Hematopoietic multipotent progenitor cell treated with erythropoietin and hydrocortisone succinate and interleukin-3 and kit ligand, for 17 days (in vitro differentiated cells): ENCODE measurements around the gene MX2.
"Not testable (repeated sequence)": the region's sequence is repeated elsewhere in the genome, so short reads cannot be mapped to it uniquely, and the experiment has no call there.

ENCODE experiments used
- DNase-seq: peaks from one replicate; pipeline ENCODE4 v3.0.0-alpha.2; 2015; ENCODE audit warnings: low spot score

MX2 gene, protein sequence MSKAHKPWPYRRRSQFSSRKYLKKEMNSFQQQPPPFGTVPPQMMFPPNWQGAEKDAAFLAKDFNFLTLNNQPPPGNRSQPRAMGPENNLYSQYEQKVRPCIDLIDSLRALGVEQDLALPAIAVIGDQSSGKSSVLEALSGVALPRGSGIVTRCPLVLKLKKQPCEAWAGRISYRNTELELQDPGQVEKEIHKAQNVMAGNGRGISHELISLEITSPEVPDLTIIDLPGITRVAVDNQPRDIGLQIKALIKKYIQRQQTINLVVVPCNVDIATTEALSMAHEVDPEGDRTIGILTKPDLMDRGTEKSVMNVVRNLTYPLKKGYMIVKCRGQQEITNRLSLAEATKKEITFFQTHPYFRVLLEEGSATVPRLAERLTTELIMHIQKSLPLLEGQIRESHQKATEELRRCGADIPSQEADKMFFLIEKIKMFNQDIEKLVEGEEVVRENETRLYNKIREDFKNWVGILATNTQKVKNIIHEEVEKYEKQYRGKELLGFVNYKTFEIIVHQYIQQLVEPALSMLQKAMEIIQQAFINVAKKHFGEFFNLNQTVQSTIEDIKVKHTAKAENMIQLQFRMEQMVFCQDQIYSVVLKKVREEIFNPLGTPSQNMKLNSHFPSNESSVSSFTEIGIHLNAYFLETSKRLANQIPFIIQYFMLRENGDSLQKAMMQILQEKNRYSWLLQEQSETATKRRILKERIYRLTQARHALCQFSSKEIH

DNA sequence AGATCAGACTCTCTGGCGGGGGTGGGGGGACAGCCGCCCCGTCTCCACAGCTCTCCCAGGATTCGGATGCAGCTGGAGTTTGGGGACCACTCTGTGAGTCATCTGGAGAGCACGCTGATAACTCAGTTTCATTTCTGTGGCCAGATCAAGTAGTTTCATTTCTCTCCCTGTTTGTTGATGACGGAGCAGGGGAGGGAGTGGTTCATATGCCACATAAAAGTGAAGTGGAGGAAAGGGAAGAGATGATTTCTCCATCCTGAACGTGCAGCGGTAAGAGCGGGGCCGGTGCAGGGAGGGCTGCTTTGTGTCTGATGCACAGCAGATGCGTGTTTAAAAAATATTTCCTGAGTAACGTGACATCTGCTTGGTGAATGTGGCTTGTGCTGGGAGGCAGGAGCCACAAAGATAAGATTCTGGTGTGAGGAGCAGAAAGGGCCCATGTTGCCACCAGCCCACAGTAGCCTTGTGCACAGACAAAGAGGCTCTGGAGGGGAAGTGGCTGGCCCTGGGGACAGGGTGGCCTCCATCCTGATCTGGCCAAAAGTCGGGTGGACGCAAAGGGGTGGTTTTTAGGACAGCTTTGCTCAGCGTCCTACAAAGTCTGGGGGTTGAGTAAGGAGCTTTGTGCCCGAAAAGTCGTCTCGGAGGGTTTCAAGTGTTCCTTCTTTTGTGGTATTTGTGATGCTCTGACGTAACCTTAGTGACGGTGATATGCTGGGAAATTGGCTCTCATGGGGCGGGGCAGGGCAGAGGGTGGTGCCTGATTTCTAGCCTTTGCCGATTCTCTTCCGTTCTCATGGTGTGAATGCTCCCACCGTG, at the start of gene MX2:
TSS of gene MX2 (plus strand) at position 242 of the 819 bp plus-strand sequence. CDS start 14,880 bp downstream, outside the sequence.
- DNase-seq: no peak

DNA sequence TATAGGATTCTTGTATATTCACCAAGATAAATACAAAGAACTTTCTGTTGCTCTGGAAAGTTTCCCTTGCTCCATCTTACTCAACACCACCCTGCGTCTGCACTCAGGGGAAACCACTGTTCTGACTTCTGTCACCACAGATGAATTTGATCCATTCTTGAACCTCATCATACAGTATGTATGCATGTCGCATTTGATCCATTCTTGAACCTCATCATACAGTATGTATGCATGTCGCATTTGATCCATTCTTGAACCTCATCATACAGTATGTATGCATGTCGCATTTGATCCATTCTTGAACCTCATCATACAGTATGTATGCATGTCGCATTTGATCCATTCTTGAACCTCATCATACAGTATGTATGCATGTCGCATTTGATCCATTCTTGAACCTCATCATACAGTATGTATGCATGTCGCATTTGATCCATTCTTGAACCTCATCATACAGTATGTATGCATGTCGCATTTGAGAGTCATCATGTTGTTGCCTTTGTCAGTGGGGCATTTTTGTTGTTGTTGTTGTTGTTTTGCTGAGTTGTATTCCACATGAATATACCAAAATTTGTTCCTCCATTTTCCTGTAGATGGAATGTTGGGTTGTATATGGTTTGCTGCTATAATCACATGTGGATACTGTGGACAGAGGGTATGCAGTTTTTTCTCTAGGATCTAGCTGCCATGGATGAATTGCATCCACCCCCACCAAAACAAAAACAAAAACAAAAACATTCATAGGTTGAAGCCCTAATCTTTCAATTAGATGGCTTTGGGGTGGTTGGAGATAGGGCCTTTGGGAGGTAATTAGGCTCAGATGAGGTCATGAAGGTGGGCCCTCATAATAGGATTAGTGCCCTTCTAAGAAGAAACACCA, 48.3 kb upstream of the MX2 start:
- not testable (repeated sequence) for DNase-seq

- no peak for DNase-seq
These were observed 46.1 kb upstream of the MX2 start for GRCh38 chr21:41315726-41316125.

DNA sequence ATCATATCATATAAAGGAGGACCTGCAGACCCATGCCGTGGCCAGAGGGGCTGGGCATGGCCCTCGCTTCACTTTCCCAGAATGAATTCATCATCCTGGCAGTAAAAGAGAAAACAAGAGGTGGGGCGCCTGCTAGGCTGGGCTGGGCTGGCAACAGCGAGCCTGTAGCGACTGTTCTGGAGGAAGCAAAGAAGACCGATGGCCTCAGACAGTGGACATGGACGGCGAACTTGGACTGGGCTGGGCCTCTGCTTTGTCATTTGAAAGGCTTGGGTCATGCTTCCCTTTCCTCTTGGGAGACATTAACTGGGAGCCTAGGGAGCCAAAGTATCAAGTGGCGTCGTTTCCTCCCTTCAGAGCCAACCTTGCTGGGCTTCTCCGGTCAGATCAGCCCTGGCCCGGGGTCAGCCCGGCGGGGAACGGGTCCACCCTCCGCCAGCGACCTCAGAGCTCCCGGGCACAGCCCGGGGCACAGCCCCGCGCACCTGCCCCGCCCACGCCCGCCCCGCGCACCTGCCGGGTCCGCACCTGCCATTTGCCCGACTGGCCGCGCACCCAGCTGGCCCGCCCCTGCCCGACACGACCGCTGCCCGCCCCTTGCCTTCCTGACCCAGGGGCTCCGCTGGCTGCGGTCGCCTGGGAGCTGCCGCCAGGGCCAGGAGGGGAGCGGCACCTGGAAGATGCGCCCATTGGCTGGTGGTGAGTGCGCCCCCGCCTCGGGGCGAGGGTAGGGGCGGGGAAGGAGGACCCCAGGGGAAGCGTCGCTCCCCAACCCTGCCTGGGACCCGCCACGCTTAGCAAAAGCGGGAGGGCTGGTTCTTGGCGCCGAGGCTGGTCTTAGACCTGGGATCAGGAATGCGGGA, 45.4 kb upstream of the MX2 start, which contains the start of gene FAM3B:
TSS of gene FAM3B (plus strand) at position 602 of the 863 bp plus-strand sequence. CDS start at position 681, 79 bp downstream.
- no peak for DNase-seq

DNA sequence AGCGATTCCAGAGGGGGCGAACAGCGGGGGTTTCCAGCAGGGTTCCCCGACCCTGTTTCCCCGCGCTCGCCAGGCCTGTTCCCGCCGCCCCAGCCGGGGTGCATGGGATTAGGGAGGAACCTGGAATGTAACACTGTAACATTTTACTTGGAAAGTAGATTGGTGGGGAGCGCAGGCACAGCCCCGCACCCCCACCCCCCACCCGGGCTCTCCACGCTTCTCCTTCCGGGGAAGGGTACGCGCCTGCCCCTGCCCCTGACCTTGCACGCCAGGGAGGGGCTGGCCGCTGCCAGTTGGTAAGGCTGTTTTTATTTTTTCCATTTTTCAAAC, 44.8 kb upstream of the MX2 start:
- DNase-seq: no peak

DNA sequence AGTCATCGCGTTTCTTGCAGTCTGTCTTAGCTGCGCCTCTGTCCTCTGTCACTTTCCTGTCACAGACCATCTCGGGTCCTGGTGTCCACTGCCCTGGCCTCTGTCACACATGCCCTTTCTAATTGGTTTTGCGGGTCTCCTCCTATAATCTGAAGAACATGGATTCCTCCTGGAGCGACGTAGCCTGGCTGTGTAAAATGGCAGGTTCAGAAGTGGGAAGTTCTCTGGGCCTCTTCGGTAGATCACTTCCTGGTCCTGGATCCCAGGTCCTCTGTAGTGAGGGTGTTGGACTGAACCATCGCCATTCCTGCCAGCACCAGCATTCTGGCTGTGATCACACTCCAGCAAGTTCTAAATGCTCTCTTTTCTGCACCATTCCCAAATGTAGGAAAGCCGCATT, 44.4 kb upstream of the MX2 start:
- no peak for DNase-seq

GRCh38 chr21:41318218-41318617, 43.6 kb upstream of the MX2 start:
- no peak for DNase-seq

- DNase-seq: no peak
These were observed 42.6 kb upstream of the MX2 start for GRCh38 chr21:41319273-41319672.

GRCh38 chr21:41321211-41321907, 40.5 kb upstream of the MX2 start:
- no peak for DNase-seq

DNA sequence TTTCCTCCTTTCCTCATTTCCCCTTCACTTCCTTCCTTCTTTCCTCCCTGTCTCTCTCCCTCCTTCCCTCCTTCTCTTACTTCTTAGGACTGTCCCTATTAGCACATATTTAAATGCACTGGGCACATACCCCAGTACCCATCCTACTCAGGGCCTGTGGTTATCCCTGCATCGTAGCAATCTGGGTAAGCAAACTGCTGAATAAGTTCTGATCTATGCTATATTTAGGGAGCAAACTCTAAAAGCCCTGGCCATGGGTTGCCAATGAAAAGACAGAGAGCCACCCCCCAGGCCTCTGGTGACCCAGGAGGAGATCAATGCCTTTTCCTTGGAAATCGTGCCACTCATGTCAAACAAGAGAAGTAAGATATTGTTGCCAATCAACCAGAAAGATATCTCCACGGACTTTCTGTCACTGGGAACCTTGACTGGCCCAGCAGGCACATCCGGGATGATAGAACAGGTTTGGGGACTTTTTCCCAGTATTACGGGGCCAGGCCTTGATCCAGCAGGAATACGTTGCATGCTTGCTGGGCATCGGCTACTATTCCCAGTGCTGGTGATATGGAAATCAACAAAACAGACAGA, 39.8 kb upstream of the MX2 start:
- DNase-seq: no peak

- no peak for DNase-seq
These were observed 39.1 kb upstream of the MX2 start for GRCh38 chr21:41322496-41323382.

DNA sequence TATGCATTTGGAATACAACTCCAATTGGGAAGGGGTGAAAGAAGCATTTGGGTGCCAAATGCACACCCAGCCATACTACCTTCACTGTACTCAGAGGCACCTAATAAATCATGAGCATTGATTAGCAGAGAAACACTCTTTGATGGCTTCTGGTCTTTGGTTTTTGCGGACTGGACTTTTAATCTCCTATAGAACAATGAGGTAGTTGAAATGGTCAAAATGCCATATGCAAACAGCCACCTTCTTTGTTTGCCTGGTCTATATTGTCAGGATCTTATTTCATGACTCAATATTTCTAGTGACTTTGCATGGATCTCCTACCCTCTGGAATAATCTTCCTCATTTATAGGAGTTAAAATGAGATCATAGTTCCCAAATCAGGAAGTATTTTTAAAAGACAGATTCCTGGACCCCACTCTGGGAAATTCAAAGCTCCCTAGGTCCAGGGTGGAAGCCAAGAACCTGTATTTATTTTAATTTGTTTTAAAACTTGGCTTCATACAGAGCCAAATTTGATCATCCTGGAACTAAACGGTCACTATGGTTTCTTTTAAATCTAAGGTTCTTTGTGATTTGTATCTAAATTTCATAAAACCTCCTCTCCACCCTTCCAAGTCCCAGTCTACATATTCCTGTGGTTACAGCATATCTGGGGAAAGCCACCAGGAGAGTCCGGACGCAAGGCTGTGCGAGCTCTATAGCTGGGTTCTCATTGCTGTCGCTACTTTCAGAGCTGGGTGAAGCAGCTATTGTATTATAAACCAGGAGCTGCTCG, 36.5 kb upstream of the MX2 start:
- no peak for DNase-seq

DNA sequence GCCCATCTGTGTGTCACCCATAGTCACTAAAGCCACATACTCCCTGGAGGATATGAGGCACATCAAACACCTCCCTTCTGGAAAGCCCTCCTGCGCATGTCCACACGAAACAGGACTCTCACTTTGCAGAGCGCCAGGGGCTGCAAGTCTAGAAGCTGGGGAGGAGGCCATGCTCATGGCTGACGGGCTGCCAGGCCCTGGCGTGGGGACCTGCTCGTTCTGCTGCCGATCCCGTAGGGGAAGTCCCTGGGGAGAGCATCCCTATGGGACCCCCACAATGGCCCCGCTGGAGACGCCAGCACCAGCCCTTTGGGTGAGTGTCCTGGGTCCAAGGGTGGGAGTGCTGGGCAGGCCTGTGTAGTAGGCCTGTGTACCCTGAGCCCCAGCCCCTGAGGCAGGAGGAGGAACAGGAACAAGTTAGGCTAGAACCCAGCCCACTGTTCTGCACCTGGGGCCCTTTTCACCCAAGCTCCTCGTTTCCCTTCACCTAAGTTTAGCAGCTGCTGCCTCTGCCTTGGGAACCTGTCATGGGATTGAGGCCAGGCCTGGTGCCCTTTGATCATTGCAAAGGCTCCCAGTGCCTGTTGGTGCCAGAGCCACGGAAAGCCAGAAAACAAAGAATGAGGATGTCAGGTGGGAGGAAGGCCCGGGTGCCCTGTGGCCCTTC, 35.3 kb upstream of the MX2 start:
- DNase-seq: no peak

GRCh38 chr21:41327753-41328152, 34.1 kb upstream of the MX2 start:
- no peak for DNase-seq

GRCh38 chr21:41328660-41329607, 32.9 kb upstream of the MX2 start:
- DNase-seq: no peak

DNA sequence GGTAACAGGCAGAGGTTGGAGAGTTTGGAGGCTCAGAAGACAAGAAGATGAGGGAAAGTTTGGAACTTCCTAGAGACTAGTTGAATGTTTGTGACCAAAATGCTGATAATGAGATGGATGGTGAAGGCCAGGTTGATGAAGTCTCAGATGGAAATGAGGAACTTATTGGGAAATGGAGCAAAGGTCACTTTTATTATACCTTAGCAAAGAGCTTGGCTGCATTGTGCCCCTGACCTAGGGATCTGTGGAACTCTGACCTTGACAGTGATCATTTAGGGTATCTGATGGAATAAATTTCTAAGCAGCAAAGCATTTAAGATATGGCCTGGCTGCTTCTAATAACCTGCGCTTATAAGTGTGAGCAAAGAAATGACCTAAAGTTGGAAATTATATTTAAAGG, 28.1 kb upstream of the MX2 start:
- no peak for DNase-seq
